AG04450 (cell line): ENCODE data around the gene CCBE1. TPM values are rescaled to one million over a fixed set of nuclear protein-coding genes. Genes with fewer than 3 reads are reported as not detected.
A peak's percentile ranks its signal among the peaks of the same experiment; 100 is the strongest.

Experiments used
- CTCF ChIA-PET: fragments of 300-600, 350-600 bp; formaldehyde crosslinking; extraction: SDS; loops from one replicate; lab custom pipeline; 2022; ENCODE audit warnings: antibody characterized with exemption, inconsistent platforms; lab: Charles Lee
- POLR2A ChIA-PET: fragments of 350-600 bp; formaldehyde crosslinking; extraction: SDS; loops from one replicate; lab custom pipeline; 2021; ENCODE audit warnings: antibody characterized with exemption, inconsistent platforms; lab: Yijun Ruan, JAX
- DNase-seq: peaks from one replicate; pipeline ENCODE4 v3.0.0-alpha.2; 2011; ENCODE audit warnings: low read depth, low spot score
- H3K27ac ChIP-seq: one replicate; pipeline ENCODE4 v1.5.1; 2012; ENCODE audit warnings: low read depth, low read length, control low read depth
- H3K27me3 ChIP-seq: one replicate; pipeline ENCODE4 v1.6.0; 2012; ENCODE audit warnings: low read length; ENCODE audit not compliant: control insufficient read depth, insufficient read depth
- H3K4me3 ChIP-seq: 2 replicates; pipeline ENCODE4 v1.5.1; 2011; ENCODE audit warnings: mild to moderate bottlenecking, low read depth, low read length, control low read depth
- H3K9me3 ChIP-seq: 2 replicates; pipeline ENCODE4 v1.5.1; 2012; ENCODE audit warnings: low read length; ENCODE audit not compliant: control insufficient read depth, insufficient read depth
- polyA plus RNA-seq: library from polyadenylated mRNA; depleted of rRNA; stranded (reverse); fragments of >200 nt; gene quantifications from 2 replicates; pipeline ENCODE4 v1.2.3, GENCODE V29; 2011
- TF ChIP-seq, protein P1 (sequence below): IDR thresholded peaks from 2 replicates; pipeline ENCODE4 v1.5.1; 2011; ENCODE audit warnings: low read depth, low read length, control low read depth, inconsistent platforms

CCBE1 gene
- polyA plus RNA-seq, 1 experiment, result 40.4 TPM

DNA sequence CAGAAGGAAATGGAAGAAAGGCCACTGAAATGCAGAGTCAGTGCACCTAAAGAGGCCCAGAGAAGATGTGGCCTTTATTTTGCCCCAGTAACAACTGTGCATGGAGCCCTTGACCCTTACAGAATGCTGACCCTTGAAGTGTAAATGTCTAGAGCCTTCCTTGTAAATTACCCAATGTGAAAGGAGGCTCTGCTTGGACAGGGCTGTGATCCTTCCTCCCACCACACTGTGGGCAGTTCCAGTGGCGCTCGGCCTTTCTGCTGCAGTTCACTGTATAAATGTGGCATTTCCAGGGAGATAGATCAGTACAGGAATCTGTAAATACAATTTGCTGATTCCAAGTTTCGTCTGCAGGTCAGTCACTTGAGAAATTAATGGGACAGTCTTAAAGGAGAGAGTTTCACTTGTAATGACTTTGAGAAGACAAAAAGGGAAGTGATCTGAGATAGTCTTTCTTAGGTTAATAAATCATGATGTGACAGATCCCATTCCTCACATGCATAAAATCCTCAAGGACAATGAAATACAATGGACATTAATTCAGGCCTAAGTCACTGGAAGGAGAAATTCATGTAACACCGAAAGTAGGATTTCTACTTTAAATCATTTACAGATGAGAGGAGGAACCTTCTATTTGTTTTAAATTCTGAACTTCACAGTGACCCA is 204.3 kb downstream of the CCBE1 start:
- CTCF ChIA-PET, result no interaction called here
- H3K27me3 ChIP-seq, result no peaks in the 10 kb centered on the region
- POLR2A ChIA-PET, result no interaction called here
- no peak overlapping the region for H3K27ac ChIP-seq
- 0 out of 2 replicates have a peak, but pooled peaks cover 3% of the 10 kb centered on the region for H3K9me3 ChIP-seq
- no peak overlapping the region for H3K4me3 ChIP-seq
- TF ChIP-seq, protein P1, sequence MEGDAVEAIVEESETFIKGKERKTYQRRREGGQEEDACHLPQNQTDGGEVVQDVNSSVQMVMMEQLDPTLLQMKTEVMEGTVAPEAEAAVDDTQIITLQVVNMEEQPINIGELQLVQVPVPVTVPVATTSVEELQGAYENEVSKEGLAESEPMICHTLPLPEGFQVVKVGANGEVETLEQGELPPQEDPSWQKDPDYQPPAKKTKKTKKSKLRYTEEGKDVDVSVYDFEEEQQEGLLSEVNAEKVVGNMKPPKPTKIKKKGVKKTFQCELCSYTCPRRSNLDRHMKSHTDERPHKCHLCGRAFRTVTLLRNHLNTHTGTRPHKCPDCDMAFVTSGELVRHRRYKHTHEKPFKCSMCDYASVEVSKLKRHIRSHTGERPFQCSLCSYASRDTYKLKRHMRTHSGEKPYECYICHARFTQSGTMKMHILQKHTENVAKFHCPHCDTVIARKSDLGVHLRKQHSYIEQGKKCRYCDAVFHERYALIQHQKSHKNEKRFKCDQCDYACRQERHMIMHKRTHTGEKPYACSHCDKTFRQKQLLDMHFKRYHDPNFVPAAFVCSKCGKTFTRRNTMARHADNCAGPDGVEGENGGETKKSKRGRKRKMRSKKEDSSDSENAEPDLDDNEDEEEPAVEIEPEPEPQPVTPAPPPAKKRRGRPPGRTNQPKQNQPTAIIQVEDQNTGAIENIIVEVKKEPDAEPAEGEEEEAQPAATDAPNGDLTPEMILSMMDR, result no peak
- DNase-seq, result no peak

DNA sequence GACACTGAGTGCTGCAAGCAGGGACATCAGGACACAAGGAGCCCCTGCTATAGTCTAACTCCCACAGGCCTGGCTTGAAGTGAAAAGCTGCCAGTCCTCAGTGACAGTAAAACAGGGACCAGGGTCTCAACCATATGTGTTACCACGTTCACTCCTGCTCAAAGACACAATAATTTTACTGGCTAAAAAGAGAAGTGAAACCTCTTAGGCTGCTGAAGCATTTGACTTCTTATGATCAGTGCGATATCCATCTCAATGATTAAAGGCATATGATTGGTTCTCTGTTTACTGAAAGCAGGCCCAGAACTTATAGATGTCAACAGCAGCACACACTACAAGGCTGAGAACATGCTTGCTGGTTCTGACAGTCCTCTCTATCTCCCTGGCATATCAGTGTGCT is 208.3 kb downstream of the CCBE1 start:
- CTCF ChIA-PET, result no interaction called here
- Histone ChIP-seq H3K9me3 (0 out of 2 replicates have a peak, but pooled peaks cover under 1% of the 10 kb centered on the region), H3K4me3 (no peak overlapping the region), H3K27me3 (no peaks in the 10 kb centered on the region), H3K27ac (no peak overlapping the region)
- TF ChIP-seq, protein P1, result no peak
- DNase-seq, result no peak
- POLR2A ChIA-PET, result no interaction called here

DNA sequence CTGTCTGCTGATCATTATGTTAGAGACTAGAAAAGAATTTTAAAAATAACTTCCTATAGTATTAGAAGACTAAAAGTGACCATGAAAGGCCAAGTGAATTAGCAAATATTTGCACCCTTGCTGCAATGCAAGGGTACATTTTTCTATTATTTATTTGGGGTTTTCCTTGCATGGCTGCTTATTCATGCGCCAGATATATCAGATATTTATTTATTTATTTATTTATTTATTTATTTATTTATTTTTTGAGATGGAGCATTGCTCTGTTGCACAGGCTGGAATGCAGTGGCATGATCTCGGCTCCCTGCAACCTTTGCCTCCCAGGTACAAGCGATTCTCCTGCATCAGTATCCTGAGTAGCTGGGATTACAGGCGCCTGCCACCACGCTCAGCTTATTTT is 211.8 kb downstream of the CCBE1 start:
- ChIA-PET POLR2A (interaction anchor here (0.8 to 1.4 kb wide), 9 partner anchors 17 to 328 kb away, joined by 3 to 10 read pairs (median 5); no protein-coding TSS in a partner anchor), CTCF (interaction anchor here (0.6 to 2.5 kb wide), 5 partner anchors 26 to 352 kb away, joined by 3 to 12 read pairs (median 8); partner anchors contain the start of gene CCBE1)
- DNase-seq, result no peak
- no peaks in the 10 kb centered on the region for H3K9me3 ChIP-seq
- H3K27ac ChIP-seq, result no peak overlapping the region
- TF ChIP-seq, protein P1, result no peak
- no peaks in the 10 kb centered on the region for H3K27me3 ChIP-seq
- H3K4me3 ChIP-seq, result no peak overlapping the region

DNA sequence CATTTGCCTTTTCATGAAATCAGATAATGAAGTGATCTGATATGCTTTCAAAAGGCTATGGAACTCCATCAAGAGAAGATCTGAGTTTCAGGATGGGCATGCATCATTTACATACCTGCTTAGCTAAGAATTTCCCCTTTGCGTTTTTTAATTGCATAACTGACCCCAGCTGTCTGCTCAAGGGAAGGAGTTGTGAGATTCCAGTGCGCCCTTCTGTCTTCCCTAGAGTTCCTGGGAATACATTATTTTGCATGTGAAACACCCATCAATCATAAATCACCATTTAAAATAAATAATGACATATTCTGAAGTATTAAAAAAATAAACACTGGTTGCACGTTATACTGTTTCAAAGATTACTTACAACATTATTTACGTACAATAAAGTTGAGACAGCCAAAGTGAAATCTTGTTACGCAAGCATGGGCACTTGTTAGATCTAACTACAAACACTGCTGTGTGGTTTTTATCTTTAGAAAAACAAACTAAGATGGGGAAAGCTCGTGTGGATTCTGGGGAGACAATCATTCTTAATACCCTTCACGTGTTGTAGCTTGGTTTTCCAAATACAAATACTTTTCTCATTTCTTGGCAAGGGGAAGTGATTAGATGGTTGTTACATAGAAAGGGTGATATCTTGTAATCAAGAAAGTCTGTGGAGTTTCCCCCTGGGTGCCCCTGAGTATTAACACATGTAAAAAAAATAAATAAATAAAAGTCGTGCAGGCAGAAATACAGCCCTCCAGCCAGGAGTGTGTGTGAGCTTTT is 212.5 kb downstream of the CCBE1 start:
- ChIA-PET POLR2A (interaction anchor here (0.6 to 1.4 kb wide), 11 partner anchors 17 to 329 kb away, joined by 3 to 10 read pairs (median 4); no protein-coding TSS in a partner anchor), CTCF (interaction anchor here (0.6 to 2.5 kb wide), 5 partner anchors 25 to 352 kb away, joined by 3 to 12 read pairs (median 8); partner anchors contain the start of gene CCBE1)
- H3K27ac ChIP-seq, result peak overlapping the region; percentile 31
- no peaks in the 10 kb centered on the region for H3K27me3 ChIP-seq
- DNase-seq, result peak; percentile 80
- no peak overlapping the region for H3K4me3 ChIP-seq
- H3K9me3 ChIP-seq, result no peaks in the 10 kb centered on the region
- TF ChIP-seq, protein P1, result no peak
